Panc1 (cell line): Measurements from ENCODE around the gene DACT1. TPM values are rescaled to one million over a fixed set of nuclear protein-coding genes. Genes with fewer than 3 reads are reported as not detected.

Experiments
- ATAC-seq: fragments of 200-7000 bp; cut with Tn5 transposase; 2 replicates; pipeline ENCODE4 v1.9.1; 2020; ENCODE audit warnings: mild to moderate bottlenecking, moderate library complexity
- BruUV-seq: library from RNA; stranded (reverse); fragments of 400-500 nt; replicated peaks from 2 replicates; lab custom pipeline; 2021; lab: Mats Ljungman, UMichigan
- CTCF ChIA-PET: fragments of 300-600 bp; sonication (Branson Sonifier 250); formaldehyde crosslinking; loops from one replicate; lab custom pipeline; 2022; ENCODE audit warnings: antibody characterized with exemption; lab: Charles Lee
- POLR2A ChIA-PET: fragments of 300-600 bp; sonication (Branson Sonifier 250); formaldehyde crosslinking; loops from one replicate; lab custom pipeline; 2022; ENCODE audit warnings: antibody characterized with exemption; lab: Charles Lee
- DNase-seq: peaks from one replicate; pipeline ENCODE4 v3.0.0-alpha.2; 2010; ENCODE audit warnings: low read depth, low spot score
- H3K27ac ChIP-seq: 2 replicates; pipeline ENCODE4 v1.5.1; 2011; ENCODE audit warnings: mild to moderate bottlenecking, low read length, inconsistent platforms
- H3K27me3 ChIP-seq: fragments of 200-500 bp; sonication (Bioruptor generic); 2 replicates; pipeline ENCODE4 v1.6.0; 2014; ENCODE audit warnings: low read length, inconsistent platforms; ENCODE audit not compliant: control insufficient read depth, insufficient read depth
- H3K36me3 ChIP-seq: fragments of 200-500 bp; sonication (Bioruptor generic); 2 replicates; pipeline ENCODE4 v1.5.1; 2014; ENCODE audit warnings: inconsistent platforms, mild to moderate bottlenecking, low read length, moderate library complexity; ENCODE audit not compliant: control insufficient read depth, insufficient read depth
- H3K4me1 ChIP-seq: 2 replicates; pipeline ENCODE4 v1.5.1; 2011; ENCODE audit warnings: inconsistent platforms, mild to moderate bottlenecking, low read length, moderate library complexity; ENCODE audit not compliant: control insufficient read depth, insufficient read depth
- H3K4me3 ChIP-seq, 2 experiments: 2 replicates each; pipeline ENCODE4 v1.5.1; 2011 to 2012; ENCODE audit warnings: low read depth in 2 of 2, low read length in 2 of 2, mild to moderate bottlenecking in 2 of 2, inconsistent platforms in 1 of 2, moderate library complexity in 1 of 2
- H3K9me3 ChIP-seq: fragments of 200-500 bp; sonication (Bioruptor generic); 2 replicates; pipeline ENCODE4 v1.5.1; 2014; ENCODE audit warnings: low read depth, mild to moderate bottlenecking, inconsistent platforms, low read length, moderate library complexity; ENCODE audit not compliant: control insufficient read depth, insufficient read depth
- CTCF ChIP-seq: fragments of 450-650 bp; IDR thresholded peaks from 2 replicates; pipeline ENCODE4 v1.5.1; 2017; ENCODE audit warnings: mild to moderate bottlenecking
- POLR2AphosphoS5 ChIP-seq: IDR thresholded peaks from 2 replicates; pipeline ENCODE4 v1.6.1; 2012; ENCODE audit warnings: mild to moderate bottlenecking, low read depth, low read length, moderate library complexity
- REST ChIP-seq, 2 experiments: IDR thresholded peaks; 2 replicates each; pipeline ENCODE4 v1.6.1; 2011 to 2012; ENCODE audit warnings: low read depth in 2 of 2, control low read depth in 1 of 2, low read length in 1 of 2, mild to moderate bottlenecking in 1 of 2, moderate library complexity in 1 of 2; ENCODE audit not compliant: insufficient read depth in 1 of 2
- SIN3A ChIP-seq: IDR thresholded peaks from 2 replicates; pipeline ENCODE4 v1.6.1; 2012; ENCODE audit warnings: low read depth, mild to moderate bottlenecking, low read length, moderate library complexity, borderline replicate concordance; ENCODE audit not compliant: insufficient read depth
- TCF7L2 ChIP-seq: IDR thresholded peaks from 2 replicates; pipeline ENCODE4 v1.6.1; 2011; ENCODE audit warnings: mild to moderate bottlenecking, low read depth, low read length, inconsistent platforms
- in situ Hi-C: cut with HindIII; loops from 2 replicates; pipeline ENCODE4 v1.10.0; 2016; ENCODE audit warnings: low sequenced_read_pairs, low pct_unique_long_range_greater_than_20kb
- intact Hi-C: fragments of 100-400 bp; cut with micrococcal nuclease; formaldehyde crosslinking; loops from one replicate; pipeline ENCODE4 v1.10.0; 2022; ENCODE audit not compliant: unreplicated experiment
- total RNA-seq: library from RNA; stranded (reverse); gene quantifications from one replicate; pipeline ENCODE4 v1.2.1, GENCODE V29; 2021; ENCODE audit not compliant: unreplicated experiment

Gene DACT1
- total RNA-seq, 1 experiment from 2014 or later = 0.15 TPM

GRCh38 chr14:58639842-58640484 lies 2.2 kb downstream of the DACT1 start:
- intact Hi-C loops = loop anchor here (2.0 to 10.0 kb wide), 3 partner anchors 139 to 805 kb away; no protein-coding TSS in a partner anchor
- no peaks in the 10 kb centered on the region for H3K4me1 ChIP-seq
- TF ChIP-seq POLR2AphosphoS5 (no peak), TCF7L2 (no peak), REST (IDR thresholded peaks at IDR 0.05; ENCODE audit: insufficient read depth in 1 of 2, low read depth in 2 of 2, low read length in 1 of 2) (no peak), SIN3A (no peak), CTCF (peak; percentile 71)
- in situ Hi-C loops = no loop called here
- H3K4me3 ChIP-seq = peak overlapping the region in 1 of 2 experiments; percentile 49; a peak in 1 of 4 replicates
- DNase-seq (peak; percentile 27), ATAC-seq (0 out of 2 replicates have a peak, but pooled peaks have one; percentile 68)
- no peaks in the 10 kb centered on the region for H3K36me3 ChIP-seq
- no peaks in the 10 kb centered on the region for H3K9me3 ChIP-seq
- POLR2A ChIA-PET = no interaction called here
- H3K27ac ChIP-seq = no peak overlapping the region
- CTCF ChIA-PET = no interaction called here
- H3K27me3 ChIP-seq = peaks cover 20% of the 10 kb centered on the region
- BruUV-seq = no TSS peak

DNA sequence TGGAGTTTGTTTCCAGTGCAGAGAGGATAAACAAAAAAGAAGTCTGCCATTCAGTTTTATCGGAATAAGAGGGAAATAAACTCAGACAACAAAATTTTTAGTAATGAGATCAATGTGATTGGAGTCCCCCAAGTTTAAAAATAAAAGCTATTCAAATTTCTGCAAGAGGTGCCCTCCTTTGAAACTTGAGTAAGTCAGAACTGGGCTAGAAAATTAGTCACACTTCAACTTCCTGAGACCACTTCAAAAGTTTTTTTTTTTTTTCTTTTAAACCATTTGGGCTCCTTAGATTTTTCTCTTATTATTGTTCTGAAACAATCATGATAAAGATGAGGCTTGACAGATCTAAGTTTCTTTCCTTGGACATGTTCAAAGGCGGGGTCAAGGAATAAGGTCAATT lies 3.2 kb downstream of the DACT1 start:
- Histone ChIP-seq H3K4me3 (no peak overlapping the region), H3K4me1 (no peaks in the 10 kb centered on the region), H3K27ac (no peak overlapping the region), H3K9me3 (no peaks in the 10 kb centered on the region), H3K27me3 (peaks cover 20% of the 10 kb centered on the region), H3K36me3 (no peaks in the 10 kb centered on the region)
- no peak for TF ChIP-seq SIN3A
- ATAC-seq = no peak
- in situ Hi-C loops = no loop called here
- DNase-seq = no peak
- ChIA-PET CTCF (no interaction called here), POLR2A (no interaction called here)
- no TSS peak for BruUV-seq
- intact Hi-C loops = loop anchor here (2.0 to 10.0 kb wide), 2 partner anchors 140 to 384 kb away; no protein-coding TSS in a partner anchor

- H3K36me3 ChIP-seq = no peaks in the 10 kb centered on the region
- H3K9me3 ChIP-seq = no peaks in the 10 kb centered on the region
- CTCF ChIA-PET = no interaction called here
- no peak overlapping the region for H3K27ac ChIP-seq
- ATAC-seq (no peak), DNase-seq (no peak)
- H3K4me3 ChIP-seq = no peak overlapping the region
- H3K4me1 ChIP-seq = no peaks in the 10 kb centered on the region
- peaks cover 16% of the 10 kb centered on the region for H3K27me3 ChIP-seq
- POLR2A ChIA-PET = no interaction called here
- BruUV-seq = no TSS peak
- no peak for TF ChIP-seq CTCF
- TF ChIP-seq SIN3A = no peak
- TF ChIP-seq REST (IDR thresholded peaks at IDR 0.05; ENCODE audit: insufficient read depth in 1 of 2, low read depth in 2 of 2, low read length in 1 of 2) = no peak
- no peak for TF ChIP-seq TCF7L2
- no peak for TF ChIP-seq POLR2AphosphoS5
- in situ Hi-C loops = no loop called here
- intact Hi-C loops = loop anchor here (2.0 to 10.0 kb wide), 2 partner anchors 141 to 383 kb away; no protein-coding TSS in a partner anchor
Observed at GRCh38 chr14:58641509-58641908, 3.7 kb downstream of the DACT1 start.
